Endothelial cell of umbilical vein (primary cell): ENCODE measurements around the gene SCGN. TPM values are rescaled to one million over a fixed set of nuclear protein-coding genes. Genes with fewer than 3 reads are reported as not detected.

Experiments used
- BruUV-seq: library from RNA; stranded (reverse); fragments of 400-500 nt; replicated peaks from 2 replicates; lab custom pipeline; 2021; lab: Mats Ljungman, UMichigan
- CTCF ChIA-PET: fragments of 300-600, 350-600 bp; sonication (Branson Sonifier 250); formaldehyde crosslinking; loops from one replicate; lab custom pipeline; 2021; ENCODE audit warnings: antibody characterized with exemption, inconsistent platforms; lab: Charles Lee
- POLR2A ChIA-PET: fragments of 300-600, 350-600 bp; sonication (Branson Sonifier 250); formaldehyde crosslinking; loops from one replicate; lab custom pipeline; 2021; ENCODE audit warnings: antibody characterized with exemption, inconsistent platforms; lab: Charles Lee
- DNase-seq: peaks from one replicate; pipeline ENCODE4 v3.0.0-alpha.2; 2011; ENCODE audit warnings: low read depth, low spot score
- FAIRE-seq: peaks from 2 replicates; lab custom pipeline; 2011; peaks lifted over from hg19 to GRCh38; lab: Jason Lieb, UNC
- H2AFZ ChIP-seq: 2 replicates; pipeline ENCODE4 v1.6.0; 2012; ENCODE audit warnings: low read depth, low read length, control low read depth, inconsistent platforms
- H3K27ac ChIP-seq: 2 replicates; pipeline ENCODE4 v1.5.1; 2011; ENCODE audit warnings: low read depth, mild to moderate bottlenecking, control low read depth, low read length, moderate library complexity; ENCODE audit not compliant: insufficient read depth
- H3K27me3 ChIP-seq, 2 experiments: 2 replicates each; pipeline versions ENCODE4 v1.6.0 to v1.6.1; 2011; ENCODE audit warnings: low read length in 2 of 2, mixed read lengths in 1 of 2; ENCODE audit not compliant: control insufficient read depth in 2 of 2, insufficient read depth in 2 of 2
- H3K36me3 ChIP-seq, 2 experiments: 2 replicates in 1 of 2; 3 replicates in 1 of 2; pipeline ENCODE4 v1.5.1; 2011; ENCODE audit warnings: low read length in 2 of 2, mild to moderate bottlenecking in 1 of 2, moderate library complexity in 1 of 2; ENCODE audit not compliant: control insufficient read depth in 2 of 2, insufficient read depth in 2 of 2; ENCODE audit errors: extremely low read depth in 1 of 2
- H3K4me1 ChIP-seq: 3 replicates; pipeline ENCODE4 v1.5.1; 2011; ENCODE audit warnings: mild to moderate bottlenecking, low read length; ENCODE audit not compliant: control insufficient read depth, insufficient read depth; ENCODE audit errors: extremely low read depth
- H3K4me2 ChIP-seq: 2 replicates; pipeline ENCODE4 v1.6.1; 2011; ENCODE audit warnings: low read length, control low read depth, mixed read lengths; ENCODE audit not compliant: insufficient read depth
- H3K4me3 ChIP-seq, 3 experiments: fragments of 200-600 bp in 1 of 3; sonication (generic), shearing (Covaris generic) in 1 of 3; replicated peaks in 1 of 3; 2 replicates each; pipeline ENCODE4 v1.5.1; 2011 to 2016; ENCODE audit warnings: control low read depth in 3 of 3, low read length in 3 of 3, mild to moderate bottlenecking in 2 of 3, inconsistent platforms in 1 of 3, low read depth in 1 of 3, moderate library complexity in 1 of 3; ENCODE audit not compliant: insufficient read depth in 1 of 3
- H3K79me2 ChIP-seq: 2 replicates; pipeline ENCODE4 v1.6.0; 2012; ENCODE audit warnings: low read length, inconsistent platforms; ENCODE audit not compliant: control insufficient read depth, insufficient read depth
- H3K9ac ChIP-seq: replicated peaks from 2 replicates; pipeline ENCODE3; 2011; ENCODE audit warnings: low read length, control low read depth; ENCODE audit not compliant: insufficient read depth; ENCODE audit errors: extremely low read depth
- H3K9me1 ChIP-seq: replicated peaks from 3 replicates; pipeline ENCODE4 v1.6.0; 2011; ENCODE audit warnings: mild to moderate bottlenecking, low read length; ENCODE audit not compliant: control insufficient read depth, insufficient read depth; ENCODE audit errors: extremely low read depth
- H3K9me3 ChIP-seq: replicated peaks from 2 replicates; pipeline ENCODE4 v1.5.1; 2012; ENCODE audit warnings: low read length, inconsistent platforms; ENCODE audit not compliant: control insufficient read depth, insufficient read depth
- H4K20me1 ChIP-seq: replicated peaks from 2 replicates; pipeline ENCODE3; 2011; ENCODE audit warnings: mild to moderate bottlenecking, low read length; ENCODE audit not compliant: control insufficient read depth, insufficient read depth; ENCODE audit errors: extremely low read depth
- EZH2 ChIP-seq: IDR thresholded peaks from 2 replicates; pipeline ENCODE4 v1.6.1; 2012; ENCODE audit warnings: borderline replicate concordance, low read depth, mild to moderate bottlenecking, moderate library complexity, low read length, inconsistent platforms; ENCODE audit not compliant: severe bottlenecking
- JUN ChIP-seq: IDR thresholded peaks from 2 replicates; pipeline ENCODE4 v1.6.1; 2011; ENCODE audit warnings: borderline replicate concordance, low read depth; ENCODE audit not compliant: insufficient read length, insufficient read depth
- MYC ChIP-seq: IDR thresholded peaks from one replicate; pipeline ENCODE4 v1.6.1; 2011; ENCODE audit warnings: mild to moderate bottlenecking, low read depth, low read length
- POLR2A ChIP-seq: IDR thresholded peaks from 2 replicates; pipeline ENCODE4 v1.6.1; 2012; ENCODE audit warnings: low read depth, mild to moderate bottlenecking, control low read depth, low read length
- POLR2AphosphoS5 ChIP-seq: IDR thresholded peaks from 2 replicates; pipeline ENCODE4 v1.6.1; 2012; ENCODE audit warnings: low read depth, mild to moderate bottlenecking, control low read depth, low read length, moderate library complexity; ENCODE audit not compliant: insufficient read depth
- dilution Hi-C: fragments of 300-500 bp; cut with MboI; formaldehyde crosslinking; loops from one replicate; pipeline ENCODE4 v1.15.0; 2019; ENCODE audit warnings: low sequenced_read_pairs; ENCODE audit not compliant: extremely low pct_ligation_motif_present
- intact Hi-C: fragments of 100-400 bp; cut with micrococcal nuclease; formaldehyde crosslinking; loops from one replicate; pipeline ENCODE4 v1.10.0; 2022
- polyA plus RNA-seq, 4 experiments: library from polyadenylated mRNA; depleted of rRNA in 3 of 4; stranded (reverse) in 3 of 4; unstranded in 1 of 4; fragments of >200 nt; gene quantifications; 2 replicates each; pipeline versions ENCODE4 v1.2.1 to v1.2.3, GENCODE V29; 2011 to 2012; ENCODE audit warnings: missing spikeins in 1 of 4
- total RNA-seq: library from RNA; stranded (reverse); gene quantifications from 2 replicates; pipeline ENCODE4 v1.2.3, GENCODE V29; 2021
- TF ChIP-seq, protein P1 (sequence below), 2 donors: IDR thresholded peaks; 1 replicate in 1 of 2; 2 replicates in 1 of 2; pipeline ENCODE4 v1.5.1; 2011; ENCODE audit warnings: low read length in 2 of 2, mild to moderate bottlenecking in 2 of 2, moderate library complexity in 2 of 2, control low read depth in 1 of 2, inconsistent platforms in 1 of 2, low read depth in 1 of 2; ENCODE audit not compliant: insufficient read depth in 1 of 2; ENCODE audit errors: extremely low read depth in 1 of 2

SCGN gene
- total and polyA plus RNA-seq, 2 donors (not counting 3 experiments of a cell fraction or from before 2014, with no cell fraction given): not detected

DNA sequence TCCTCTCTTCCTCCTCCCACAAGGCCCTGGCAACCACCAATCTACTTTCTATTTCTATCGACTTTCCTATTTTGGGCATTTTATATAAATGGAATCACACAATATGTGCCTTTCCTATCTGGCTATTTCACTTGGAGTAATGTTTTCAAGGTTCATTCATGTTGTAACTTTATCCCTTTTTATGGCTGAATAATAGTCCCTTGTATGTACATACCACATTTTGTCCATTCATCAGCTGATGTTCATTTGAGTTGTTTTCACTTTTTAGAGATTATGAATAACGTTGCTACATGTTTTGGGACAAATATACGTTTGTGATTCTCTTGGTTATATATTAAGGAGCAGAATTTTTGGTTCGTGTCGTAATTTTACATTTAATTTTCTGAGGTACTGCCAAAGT, 33.9 kb downstream of the SCGN start:
- FAIRE-seq: no peak
- Histone ChIP-seq H3K27ac (no peak overlapping the region), H3K9me3 (no peaks in the 10 kb centered on the region), H3K9me1 (no peaks in the 10 kb centered on the region), H3K36me3 (no peaks in the 10 kb centered on the region), H4K20me1 (no peaks in the 10 kb centered on the region), H3K4me2 (no peak overlapping the region), H3K27me3 (no peaks in the 10 kb centered on the region), H3K4me3 (no peak overlapping the region), H3K9ac (no peak overlapping the region), H3K4me1 (no peaks in the 10 kb centered on the region), H2AFZ (no peak overlapping the region), H3K79me2 (no peaks in the 10 kb centered on the region)
- POLR2A ChIA-PET: no interaction called here
- intact Hi-C loops: no loop called here
- no TSS peak for BruUV-seq
- dilution Hi-C loops: no loop called here
- TF ChIP-seq JUN (no peak), POLR2AphosphoS5 (no peak), MYC (no peak)
- DNase-seq: no peak
- CTCF ChIA-PET: no interaction called here

DNA sequence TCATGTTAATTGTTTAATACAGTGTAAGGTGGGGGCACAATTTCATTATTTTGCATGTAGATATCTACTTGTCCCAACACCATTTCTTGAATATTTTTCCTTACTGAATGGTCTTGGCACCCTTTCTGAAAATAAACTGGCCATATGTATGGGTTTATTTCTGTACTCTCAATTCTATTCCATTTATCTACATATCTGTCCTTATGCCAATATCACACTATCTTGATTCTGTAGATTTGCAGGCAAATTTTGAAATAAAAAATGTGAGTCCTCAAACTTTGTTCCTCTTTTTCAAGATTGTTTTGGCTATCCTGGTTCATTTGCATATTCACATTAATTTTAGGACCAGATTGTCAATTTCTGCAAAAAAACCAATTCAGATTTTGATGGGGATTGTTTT, 34.8 kb downstream of the SCGN start:
- H3K9me1 ChIP-seq: no peaks in the 10 kb centered on the region
- no peaks in the 10 kb centered on the region for H3K4me1 ChIP-seq
- no peak overlapping the region for H2AFZ ChIP-seq
- peaks cover 0 to 2% of the 10 kb centered on the region in 2 experiments for H3K27me3 ChIP-seq
- FAIRE-seq: no peak
- no peak for TF ChIP-seq JUN
- no peak for TF ChIP-seq EZH2
- no peak for TF ChIP-seq POLR2A
- TF ChIP-seq, protein P1, sequence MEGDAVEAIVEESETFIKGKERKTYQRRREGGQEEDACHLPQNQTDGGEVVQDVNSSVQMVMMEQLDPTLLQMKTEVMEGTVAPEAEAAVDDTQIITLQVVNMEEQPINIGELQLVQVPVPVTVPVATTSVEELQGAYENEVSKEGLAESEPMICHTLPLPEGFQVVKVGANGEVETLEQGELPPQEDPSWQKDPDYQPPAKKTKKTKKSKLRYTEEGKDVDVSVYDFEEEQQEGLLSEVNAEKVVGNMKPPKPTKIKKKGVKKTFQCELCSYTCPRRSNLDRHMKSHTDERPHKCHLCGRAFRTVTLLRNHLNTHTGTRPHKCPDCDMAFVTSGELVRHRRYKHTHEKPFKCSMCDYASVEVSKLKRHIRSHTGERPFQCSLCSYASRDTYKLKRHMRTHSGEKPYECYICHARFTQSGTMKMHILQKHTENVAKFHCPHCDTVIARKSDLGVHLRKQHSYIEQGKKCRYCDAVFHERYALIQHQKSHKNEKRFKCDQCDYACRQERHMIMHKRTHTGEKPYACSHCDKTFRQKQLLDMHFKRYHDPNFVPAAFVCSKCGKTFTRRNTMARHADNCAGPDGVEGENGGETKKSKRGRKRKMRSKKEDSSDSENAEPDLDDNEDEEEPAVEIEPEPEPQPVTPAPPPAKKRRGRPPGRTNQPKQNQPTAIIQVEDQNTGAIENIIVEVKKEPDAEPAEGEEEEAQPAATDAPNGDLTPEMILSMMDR (IDR thresholded peaks at IDR 0.05; ENCODE audit: extremely low read depth in 1 of 2, insufficient read depth in 1 of 2, low read depth in 1 of 2, low read length in 2 of 2): no peak
- TF ChIP-seq POLR2AphosphoS5: no peak
- TF ChIP-seq MYC: no peak
- BruUV-seq: no TSS peak
- no peak overlapping the region for H3K27ac ChIP-seq
- H3K9me3 ChIP-seq: no peaks in the 10 kb centered on the region
- DNase-seq: no peak
- H3K36me3 ChIP-seq: no peaks in the 10 kb centered on the region
- no peaks in the 10 kb centered on the region for H4K20me1 ChIP-seq
- ChIA-PET CTCF (interaction anchor here (0.8 to 1.2 kb wide), 3 partner anchors 16 to 239 kb away, joined by 3 to 5 read pairs (median 4); no protein-coding TSS in a partner anchor), POLR2A (no interaction called here)
- intact Hi-C loops (no loop called here), dilution Hi-C loops (no loop called here)
- no peaks in the 10 kb centered on the region for H3K79me2 ChIP-seq
- H3K9ac ChIP-seq: no peak overlapping the region
- H3K4me2 ChIP-seq: no peak overlapping the region
- H3K4me3 ChIP-seq: no peak overlapping the region
